Fibroblast of skin of scalp (primary cell): ENCODE measurements around the gene NXPH2.

ENCODE experiments used
- DNase-seq: peaks from one replicate; pipeline ENCODE4 v3.0.0-alpha.2; 2013

Gene NXPH2

DNA sequence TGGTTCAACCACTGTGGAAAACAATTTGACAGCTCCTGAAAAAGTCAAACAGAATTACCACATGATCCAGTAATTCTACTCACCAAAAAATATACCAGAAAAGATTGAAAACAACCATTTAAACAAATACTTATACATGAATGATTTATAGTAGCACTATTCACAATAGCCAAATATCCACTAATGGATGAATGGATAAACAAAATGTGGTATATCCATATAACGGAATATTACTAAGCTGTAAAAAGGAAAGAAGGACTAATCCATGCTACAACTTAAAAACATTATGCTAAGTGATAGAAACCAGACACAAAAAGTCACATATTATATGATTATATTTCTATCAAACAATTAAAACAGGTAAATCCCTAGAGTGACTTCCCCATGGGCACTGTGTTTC is 147.1 kb downstream of the NXPH2 start:
- no peak for DNase-seq

- peak; percentile 34 for DNase-seq
These were observed 148.0 kb downstream of the NXPH2 start for GRCh38 chr2:138632066-138632620.

- DNase-seq, result no peak
These were observed 150.0 kb downstream of the NXPH2 start for GRCh38 chr2:138630164-138630563.

- DNase-seq, result no peak
These were observed 154.0 kb downstream of the NXPH2 start for GRCh38 chr2:138626148-138626547.

DNA sequence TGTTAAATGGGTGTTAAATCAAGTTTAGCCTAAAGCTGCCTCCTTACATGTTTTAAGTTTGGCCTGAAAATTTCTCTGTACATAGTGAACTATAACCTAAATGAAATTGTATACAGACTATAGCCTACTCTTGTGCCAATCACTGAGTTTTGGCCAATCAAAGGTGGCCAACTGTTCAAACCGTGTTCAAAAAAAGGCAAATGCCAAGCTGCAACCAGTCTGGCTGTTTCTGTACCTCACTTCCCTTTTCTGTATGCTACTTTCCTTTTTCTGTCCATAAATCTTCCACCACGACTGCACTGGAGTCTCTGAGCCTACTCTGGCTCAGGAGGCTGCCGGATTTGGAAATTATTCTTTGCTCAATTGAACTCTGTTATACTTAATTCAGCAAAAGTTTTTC is 157.6 kb downstream of the NXPH2 start:
- no peak for DNase-seq

- DNase-seq, result no peak
These were observed 159.1 kb downstream of the NXPH2 start for GRCh38 chr2:138621139-138621538.

- no peak for DNase-seq
These were observed 159.8 kb downstream of the NXPH2 start for GRCh38 chr2:138620431-138620830.
